Caco-2 (cell line): ENCODE results near the gene TMEM255B. TPM values are rescaled to one million over a fixed set of nuclear protein-coding genes. Genes with fewer than 3 reads are reported as not detected.

Experiments
- BruUV-seq: library from RNA; stranded (reverse); fragments of 400-500 nt; replicated peaks from 2 replicates; lab custom pipeline; 2021; lab: Mats Ljungman, UMichigan
- CTCF ChIA-PET: fragments of 300-600 bp; sonication (Branson Sonifier 250); formaldehyde crosslinking; loops from one replicate; lab custom pipeline; 2022; ENCODE audit warnings: antibody characterized with exemption; lab: Charles Lee
- POLR2A ChIA-PET: fragments of 300-600 bp; sonication (Branson Sonifier 250); formaldehyde crosslinking; loops from one replicate; lab custom pipeline; 2022; ENCODE audit warnings: antibody characterized with exemption; lab: Charles Lee
- DNase-seq, 2 experiments: peaks; one replicate each; pipeline versions ENCODE4 v3.0.0 to v3.0.0-alpha.2; 2020 to 2022
- H3K27me3 ChIP-seq: replicated peaks from 2 replicates; pipeline ENCODE4 v1.6.0; 2011; ENCODE audit warnings: low read length; ENCODE audit not compliant: control insufficient read depth, insufficient read depth
- H3K36me3 ChIP-seq: 2 replicates; pipeline ENCODE4 v1.5.1; 2011; ENCODE audit warnings: low read length; ENCODE audit not compliant: control insufficient read depth, insufficient read depth
- H3K4me1 ChIP-seq: fragments of 250-450 bp; sonication (Bioruptor Pico); 2 replicates; pipeline ENCODE4 v1.5.1; 2020; ENCODE audit warnings: mild to moderate bottlenecking
- H3K4me3 ChIP-seq: 2 replicates; pipeline ENCODE4 v1.5.1; 2011; ENCODE audit warnings: low read depth, mild to moderate bottlenecking, control low read depth, low read length
- H3K9me3 ChIP-seq: fragments of 250-450 bp; sonication (Bioruptor Pico); 2 replicates; pipeline ENCODE4 v1.5.1; 2020; ENCODE audit warnings: mild to moderate bottlenecking, moderate library complexity
- H3K27ac Mint-ChIP-seq: one replicate; pipeline ENCODE4 v1.8.0; 2022; ENCODE audit warnings: mixed read lengths; ENCODE audit not compliant: unreplicated experiment
- H3K27me3 Mint-ChIP-seq: one replicate; pipeline ENCODE4 v1.8.0; 2022; ENCODE audit warnings: mixed read lengths; ENCODE audit not compliant: insufficient read depth, unreplicated experiment
- H3K36me3 Mint-ChIP-seq: one replicate; pipeline ENCODE4 v1.8.0; 2022; ENCODE audit warnings: mild to moderate bottlenecking, mixed read lengths; ENCODE audit not compliant: insufficient read depth, unreplicated experiment
- H3K4me1 Mint-ChIP-seq: one replicate; pipeline ENCODE4 v1.8.0; 2022; ENCODE audit warnings: low read depth, mixed read lengths; ENCODE audit not compliant: unreplicated experiment
- H3K4me3 Mint-ChIP-seq: one replicate; pipeline ENCODE4 v1.8.0; 2022; ENCODE audit warnings: mild to moderate bottlenecking, moderate library complexity, mixed read lengths; ENCODE audit not compliant: unreplicated experiment
- H3K9me3 Mint-ChIP-seq: one replicate; pipeline ENCODE4 v1.8.0; 2022; ENCODE audit warnings: mixed read lengths; ENCODE audit not compliant: unreplicated experiment
- CTCF ChIP-seq, 2 experiments: fragments of 200-600 bp in 1 of 2; IDR thresholded peaks; 1 replicate in 1 of 2; 2 replicates in 1 of 2; pipeline versions ENCODE4 v1.5.1 to v1.8.0; 2011 to 2022; ENCODE audit warnings: antibody characterized with exemption in 1 of 2, control low read depth in 1 of 2, inconsistent platforms in 1 of 2, low read depth in 1 of 2, low read length in 1 of 2, mild to moderate bottlenecking in 1 of 2, moderate library complexity in 1 of 2; ENCODE audit not compliant: insufficient read depth in 1 of 2, severe bottlenecking in 1 of 2, unreplicated experiment in 1 of 2
- intact Hi-C: fragments of 100-400 bp; cut with micrococcal nuclease; formaldehyde crosslinking; loops from one replicate; pipeline ENCODE4 v1.10.0; 2022; ENCODE audit not compliant: unreplicated experiment
- total RNA-seq: library from RNA; stranded (reverse); gene quantifications from 2 replicates; pipeline ENCODE4 v1.2.3, GENCODE V29; 2022

TMEM255B gene
- total RNA-seq, 1 experiment from 2014 or later = 0.82 TPM

- H3K4me3 ChIP-seq = no peak overlapping the region
- BruUV-seq = no TSS peak
- no peaks in the 10 kb centered on the region for H3K9me3 ChIP-seq
- peak in 1 of 2 experiments; percentile 12 for DNase-seq
- H3K27me3 Mint-ChIP-seq = no peaks in the 10 kb centered on the region
- no peaks in the 10 kb centered on the region for H3K4me1 ChIP-seq
- H3K36me3 ChIP-seq = no peaks in the 10 kb centered on the region; the same call in 1 of the 2 replicates
- ChIA-PET POLR2A (no interaction called here), CTCF (no interaction called here)
- H3K4me3 Mint-ChIP-seq = no peak overlapping the region
- H3K27ac Mint-ChIP-seq = no peak overlapping the region
- intact Hi-C loops = no loop called here
- H3K27me3 ChIP-seq = no peaks in the 10 kb centered on the region
- H3K36me3 Mint-ChIP-seq = no peaks in the 10 kb centered on the region
- no peak for TF ChIP-seq CTCF (IDR thresholded peaks at IDR 0.05; ENCODE audit: insufficient read depth in 1 of 2, low read depth in 1 of 2, low read length in 1 of 2, severe bottlenecking in 1 of 2, unreplicated experiment in 1 of 2)
- no peaks in the 10 kb centered on the region for H3K9me3 Mint-ChIP-seq
- H3K4me1 Mint-ChIP-seq = peaks cover 5% of the 10 kb centered on the region
Measured at GRCh38 chr13:113845723-113846635, 87.0 kb downstream of the TMEM255B start.

GRCh38 chr13:113846636-113847318 is 87.8 kb downstream of the TMEM255B start:
- ChIA-PET POLR2A (no interaction called here), CTCF (no interaction called here)
- Histone ChIP-seq H3K27me3 (no peaks in the 10 kb centered on the region), H3K4me3 (no peak overlapping the region), H3K9me3 (no peaks in the 10 kb centered on the region), H3K4me1 (no peaks in the 10 kb centered on the region), H3K36me3 (no peaks in the 10 kb centered on the region; the same call in 1 of the 2 replicates)
- peaks cover 5% of the 10 kb centered on the region for H3K4me1 Mint-ChIP-seq
- H3K27me3 Mint-ChIP-seq = no peaks in the 10 kb centered on the region
- intact Hi-C loops = no loop called here
- no peak for DNase-seq
- no peak overlapping the region for H3K27ac Mint-ChIP-seq
- H3K4me3 Mint-ChIP-seq = no peak overlapping the region
- H3K9me3 Mint-ChIP-seq = no peaks in the 10 kb centered on the region
- TF ChIP-seq CTCF (IDR thresholded peaks at IDR 0.05; ENCODE audit: insufficient read depth in 1 of 2, low read depth in 1 of 2, low read length in 1 of 2, severe bottlenecking in 1 of 2, unreplicated experiment in 1 of 2) = no peak
- no peaks in the 10 kb centered on the region for H3K36me3 Mint-ChIP-seq
- BruUV-seq = no TSS peak

- peaks cover 6% of the 10 kb centered on the region; the same call in 1 of the 2 replicates for H3K4me1 ChIP-seq
- CTCF ChIA-PET = no interaction called here
- POLR2A ChIA-PET = no interaction called here
Measured at GRCh38 chr13:113848020-113848419, 89.0 kb downstream of the TMEM255B start.

More at GRCh38 chr13:113848020-113848419, 89.0 kb downstream of the TMEM255B start:
- H3K27me3 Mint-ChIP-seq = no peaks in the 10 kb centered on the region
- DNase-seq = no peak
- no peaks in the 10 kb centered on the region for H3K27me3 ChIP-seq
- H3K9me3 ChIP-seq = no peaks in the 10 kb centered on the region
- H3K36me3 ChIP-seq = no peaks in the 10 kb centered on the region; the same call in 1 of the 2 replicates
- no peak overlapping the region for H3K4me3 Mint-ChIP-seq
- peaks cover 5% of the 10 kb centered on the region for H3K4me1 Mint-ChIP-seq
- no peaks in the 10 kb centered on the region for H3K9me3 Mint-ChIP-seq
- no TSS peak for BruUV-seq
- no peak for TF ChIP-seq CTCF (IDR thresholded peaks at IDR 0.05; ENCODE audit: insufficient read depth in 1 of 2, low read depth in 1 of 2, low read length in 1 of 2, severe bottlenecking in 1 of 2, unreplicated experiment in 1 of 2)
- intact Hi-C loops = no loop called here
- H3K27ac Mint-ChIP-seq = no peak overlapping the region
- no peaks in the 10 kb centered on the region for H3K36me3 Mint-ChIP-seq
- no peak overlapping the region for H3K4me3 ChIP-seq
